Naive thymus-derived CD8-positive, alpha-beta T cell (primary cell): ENCODE data around the gene TMPRSS4. TPM values are rescaled to one million over a fixed set of nuclear protein-coding genes. Genes with fewer than 3 reads are reported as not detected.

Experiments used
- ATAC-seq, 2 donors: fragments of 150-1000 bp; cut with Tn5 transposase in 1 of 2; sonication (Bioruptor Pico), chemical (Tn5 transposase) in 1 of 2; 1 replicate in 1 of 2; 2 replicates in 1 of 2; pipeline ENCODE4 v1.10.0; 2021; ENCODE audit warnings: mild to moderate bottlenecking in 2 of 2, moderate library complexity in 2 of 2
- POLR2A ChIA-PET: fragments of 350-600 bp; sonication (Branson Sonifier 250); formaldehyde crosslinking; loops from one replicate; lab custom pipeline; 2021; ENCODE audit warnings: antibody characterized with exemption; lab: Charles Lee
- DNase-seq, 10 donors: peaks; one replicate each; pipeline versions ENCODE4 v3.0.0 to v3.0.0-alpha.2; 2020 to 2022
- H3K27ac Mint-ChIP-seq, 10 donors: one replicate each; pipeline ENCODE4 v1.8.0; 2020 to 2022; ENCODE audit warnings: mild to moderate bottlenecking in 10 of 10, mixed read lengths in 10 of 10, moderate library complexity in 4 of 10, inconsistent platforms in 1 of 10
- H3K27me3 Mint-ChIP-seq, 5 donors: one replicate each; pipeline ENCODE4 v1.8.0; 2021 to 2022; ENCODE audit warnings: mixed read lengths in 5 of 5
- H3K36me3 Mint-ChIP-seq, 3 donors: one replicate each; pipeline ENCODE4 v1.8.0; 2020 to 2022; ENCODE audit warnings: mixed read lengths in 3 of 3, mild to moderate bottlenecking in 2 of 3, inconsistent platforms in 1 of 3
- H3K4me1 Mint-ChIP-seq, 4 donors: one replicate each; pipeline ENCODE4 v1.8.0; 2021 to 2022; ENCODE audit warnings: mixed read lengths in 4 of 4
- H3K4me3 Mint-ChIP-seq, 10 donors: one replicate each; pipeline ENCODE4 v1.8.0; 2020 to 2022; ENCODE audit warnings: mild to moderate bottlenecking in 10 of 10, mixed read lengths in 10 of 10, moderate library complexity in 6 of 10, inconsistent platforms in 1 of 10
- H3K9me3 Mint-ChIP-seq, 9 donors: one replicate each; pipeline ENCODE4 v1.8.0; 2020 to 2022; ENCODE audit warnings: mixed read lengths in 9 of 9, mild to moderate bottlenecking in 3 of 9, inconsistent platforms in 1 of 9, moderate library complexity in 1 of 9
- polyA plus RNA-seq, 3 donors: library from polyadenylated mRNA; unstranded; fragments of 300-500 nt; fragmentation: Illumina TruSeq; gene quantifications; one replicate each; pipeline ENCODE4 v1.2.3, GENCODE V29; 2021
- total RNA-seq, 8 experiments: library from RNA in 2 of 8; stranded (reverse) in 2 of 8; gene quantifications; one replicate each; pipeline ENCODE4 v1.2.3 and lab custom pipeline; 2021 to 2026

The TMPRSS4 gene
- total and polyA plus RNA-seq, 5 experiments from 2014 or later: not detected

DNA sequence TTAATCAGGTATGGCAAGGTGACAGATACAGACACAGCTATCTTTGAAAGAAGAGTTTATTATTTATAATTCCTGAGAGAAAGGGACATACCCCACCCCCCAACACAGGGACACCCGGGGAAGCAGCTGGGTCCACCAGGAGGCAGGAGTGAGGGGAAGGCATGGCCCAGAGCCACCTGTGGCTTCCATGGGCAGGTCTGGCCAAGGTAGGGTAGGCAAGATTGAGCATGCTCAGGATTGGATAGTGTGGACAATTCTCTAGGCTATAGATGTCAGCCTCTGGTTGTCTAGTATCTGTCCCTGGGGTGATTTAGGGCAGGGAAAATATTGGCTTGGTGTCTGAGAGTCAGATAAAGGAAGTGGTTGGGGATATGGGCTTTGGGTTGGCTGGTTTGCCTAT is 37.4 kb downstream of the TMPRSS4 start:
- Mint-ChIP-seq H3K9me3 (no peaks in the 10 kb centered on the region), H3K4me1 (peaks cover 10 to 33% (median 18%) of the 10 kb centered on the region in 4 donors), H3K27ac (peak overlapping the region in 1 of 10 donors; percentile 20), H3K27me3 (peaks cover 0 to 8% (median 4%) of the 10 kb centered on the region in 5 donors), H3K4me3 (no peak overlapping the region), H3K36me3 (no peaks in the 10 kb centered on the region)
- POLR2A ChIA-PET: interaction anchor here (0.8 kb wide), 1 partner anchor 11 kb away, joined by 5 read pairs; no protein-coding TSS in a partner anchor
- DNase-seq (no peak), ATAC-seq (no peak)

DNA sequence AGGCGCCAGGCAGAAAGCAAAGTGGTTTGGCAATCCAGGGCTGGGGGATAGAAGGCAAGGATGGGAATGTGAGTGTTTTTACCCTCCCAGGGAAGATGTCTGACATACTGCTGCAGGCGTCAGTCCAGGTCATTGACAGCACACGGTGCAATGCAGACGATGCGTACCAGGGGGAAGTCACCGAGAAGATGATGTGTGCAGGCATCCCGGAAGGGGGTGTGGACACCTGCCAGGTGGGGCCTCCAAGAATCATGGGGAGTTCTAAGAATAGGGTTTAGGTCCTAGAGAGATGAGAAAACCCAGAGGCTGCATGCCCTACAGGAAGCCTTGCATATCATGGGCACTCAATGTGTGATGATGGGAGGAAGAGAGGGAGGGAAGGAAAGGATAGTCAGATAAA is 38.2 kb downstream of the TMPRSS4 start:
- Mint-ChIP-seq H3K9me3 (no peaks in the 10 kb centered on the region), H3K27me3 (peaks cover 0 to 8% (median 4%) of the 10 kb centered on the region in 5 donors), H3K27ac (no peak overlapping the region), H3K4me3 (no peak overlapping the region), H3K36me3 (no peaks in the 10 kb centered on the region), H3K4me1 (peaks cover 10 to 33% (median 19%) of the 10 kb centered on the region in 4 donors)
- POLR2A ChIA-PET: no interaction called here
- ATAC-seq: no peak
- no peak for DNase-seq

DNA sequence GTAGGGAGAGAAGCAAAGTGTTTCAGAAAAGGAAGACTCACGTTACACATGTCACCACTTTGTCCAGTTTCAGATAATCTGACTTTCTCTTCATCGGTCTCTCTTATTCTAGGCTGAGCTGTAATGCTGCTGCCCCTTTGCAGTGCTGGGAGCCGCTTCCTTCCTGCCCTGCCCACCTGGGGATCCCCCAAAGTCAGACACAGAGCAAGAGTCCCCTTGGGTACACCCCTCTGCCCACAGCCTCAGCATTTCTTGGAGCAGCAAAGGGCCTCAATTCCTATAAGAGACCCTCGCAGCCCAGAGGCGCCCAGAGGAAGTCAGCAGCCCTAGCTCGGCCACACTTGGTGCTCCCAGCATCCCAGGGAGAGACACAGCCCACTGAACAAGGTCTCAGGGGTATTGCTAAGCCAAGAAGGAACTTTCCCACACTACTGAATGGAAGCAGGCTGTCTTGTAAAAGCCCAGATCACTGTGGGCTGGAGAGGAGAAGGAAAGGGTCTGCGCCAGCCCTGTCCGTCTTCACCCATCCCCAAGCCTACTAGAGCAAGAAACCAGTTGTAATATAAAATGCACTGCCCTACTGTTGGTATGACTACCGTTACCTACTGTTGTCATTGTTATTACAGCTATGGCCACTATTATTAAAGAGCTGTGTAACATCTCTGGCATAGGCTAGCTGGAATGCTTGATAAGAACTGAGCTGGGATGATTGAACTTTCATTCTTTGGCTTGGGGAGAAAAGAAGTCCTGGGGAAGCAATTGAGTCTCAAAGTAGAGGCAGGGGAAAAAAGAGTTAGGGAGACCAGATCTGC is 41.1 kb downstream of the TMPRSS4 start:
- Mint-ChIP-seq H3K9me3 (peaks cover 0 to 8% (median 0%) of the 10 kb centered on the region in 9 donors), H3K27me3 (peaks cover 0 to 6% (median 3%) of the 10 kb centered on the region in 5 donors), H3K4me3 (peak overlapping the region in 8 of 10 donors; percentile 15 to 74 (median 50)), H3K36me3 (peaks cover 0 to 7% (median 3%) of the 10 kb centered on the region in 3 donors), H3K27ac (peak overlapping the region in 6 of 10 donors; percentile 26 to 80 (median 37)), H3K4me1 (peaks cover 10 to 33% (median 18%) of the 10 kb centered on the region in 4 donors)
- POLR2A ChIA-PET: interaction anchor here (0.8 kb wide), 1 partner anchor 11 kb away, joined by 3 read pairs; no protein-coding TSS in a partner anchor
- peak in 7 of 10 donors; percentile 15 to 36 (median 19) for DNase-seq
- ATAC-seq: peak; percentile 94 to 98

DNA sequence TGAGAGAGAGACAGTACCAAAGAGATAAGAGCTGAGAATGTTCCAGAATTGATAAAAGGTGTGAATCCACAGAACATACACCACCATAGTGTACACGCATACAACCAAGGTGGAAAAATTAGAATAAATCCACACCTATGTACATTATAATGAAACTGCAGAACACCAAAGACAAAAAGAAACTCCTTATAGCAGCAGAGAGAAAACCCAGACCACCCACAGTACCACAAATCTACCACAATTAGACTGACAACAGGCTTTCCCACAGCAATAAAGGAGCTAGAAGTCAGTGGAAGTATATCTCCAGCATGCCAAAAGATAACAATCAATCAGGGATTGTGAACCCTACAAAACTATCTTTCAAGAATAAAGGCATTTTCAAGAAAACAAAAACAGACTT is 43.9 kb downstream of the TMPRSS4 start:
- Mint-ChIP-seq H3K27me3 (peaks cover 0 to 4% (median 0%) of the 10 kb centered on the region in 5 donors), H3K4me1 (peaks cover 10 to 20% (median 15%) of the 10 kb centered on the region in 4 donors), H3K4me3 (no peak overlapping the region), H3K27ac (no peak overlapping the region), H3K36me3 (peaks cover 0 to 7% (median 3%) of the 10 kb centered on the region in 3 donors), H3K9me3 (peaks cover 0 to 8% (median 0%) of the 10 kb centered on the region in 9 donors)
- ATAC-seq (no peak), DNase-seq (no peak)
- POLR2A ChIA-PET: no interaction called here

DNA sequence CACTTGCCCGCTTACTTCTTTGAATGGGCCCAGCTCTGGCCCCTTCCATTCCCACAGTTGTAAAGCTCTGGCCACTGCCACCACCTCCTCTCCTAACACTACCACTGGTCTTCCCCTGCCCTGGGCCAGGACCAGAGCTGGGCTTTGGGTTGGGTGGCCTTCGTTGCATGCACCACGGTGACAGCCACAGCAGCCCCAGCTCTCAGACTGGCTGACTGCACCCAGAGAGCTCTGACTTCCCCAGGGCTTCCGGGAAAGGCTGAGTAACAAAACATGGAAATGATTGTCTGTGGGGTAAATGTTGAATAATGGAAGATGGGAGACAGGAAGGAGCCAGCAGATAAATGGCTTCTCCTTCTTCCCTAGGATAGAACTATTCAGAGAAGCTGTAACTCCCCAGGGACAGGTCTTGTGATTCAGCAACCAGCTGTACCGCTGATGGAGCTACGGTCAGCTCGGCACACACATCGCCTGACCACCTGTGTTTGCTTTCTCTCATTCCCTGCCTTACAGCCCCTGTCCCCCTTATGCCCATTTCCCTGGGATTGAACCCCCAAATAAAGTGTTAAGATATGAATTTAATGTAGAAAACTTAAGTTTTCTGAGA is 48.2 kb downstream of the TMPRSS4 start:
- Mint-ChIP-seq H3K4me1 (no peaks in the 10 kb centered on the region), H3K9me3 (peaks cover 0 to 8% (median 0%) of the 10 kb centered on the region in 9 donors), H3K4me3 (no peak overlapping the region), H3K27me3 (peaks cover 0 to 13% (median 8%) of the 10 kb centered on the region in 5 donors), H3K36me3 (peaks cover 0 to 7% (median 3%) of the 10 kb centered on the region in 3 donors), H3K27ac (no peak overlapping the region)
- ATAC-seq (no peak), DNase-seq (no peak)
- POLR2A ChIA-PET: interaction anchor here (1.0 kb wide), 1 partner anchor 11 kb away, joined by 5 read pairs; no protein-coding TSS in a partner anchor

DNA sequence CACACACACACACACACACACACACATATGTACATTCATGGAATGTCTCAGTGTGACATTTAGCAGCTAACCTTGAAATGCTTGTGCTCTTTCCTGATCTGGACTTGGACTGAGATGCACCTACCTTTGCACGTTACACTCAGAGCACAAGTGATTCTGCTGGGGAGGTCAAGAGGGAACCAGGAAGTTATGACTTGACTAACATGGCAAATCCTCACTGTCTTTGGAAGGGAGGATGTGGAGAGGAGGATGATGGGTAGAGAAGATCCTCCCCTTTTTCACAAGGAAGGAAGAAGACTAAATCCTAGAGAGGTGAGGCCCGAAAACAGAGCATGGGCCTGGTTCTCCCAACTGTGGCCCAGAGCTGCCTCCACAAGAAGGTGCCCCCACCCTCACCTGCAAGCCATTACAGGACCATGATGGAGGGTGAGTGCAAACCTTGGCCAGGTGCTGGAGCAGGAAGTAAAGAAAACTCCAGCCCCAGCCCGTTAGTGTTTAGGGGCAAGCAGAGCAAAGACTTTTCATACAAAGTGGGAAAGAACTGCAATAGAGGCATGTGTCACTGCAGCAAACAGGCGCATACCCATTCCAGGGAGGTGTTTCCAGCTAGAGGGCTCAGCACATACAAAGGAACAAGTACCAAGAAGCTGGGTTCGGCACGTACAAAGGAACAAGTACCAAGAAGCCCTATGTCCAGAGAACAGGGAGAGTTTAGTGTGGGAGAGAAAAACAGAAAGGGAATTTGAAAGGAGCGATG is 49.4 kb downstream of the TMPRSS4 start:
- H3K4me1 Mint-ChIP-seq: no peaks in the 10 kb centered on the region
- H3K9me3 Mint-ChIP-seq: no peaks in the 10 kb centered on the region
- no peak for ATAC-seq
- POLR2A ChIA-PET: interaction anchor here (1.0 kb wide), 1 partner anchor 13 kb away, joined by 5 read pairs; no protein-coding TSS in a partner anchor
- no peak overlapping the region for H3K4me3 Mint-ChIP-seq
- no peak for DNase-seq
- no peaks in the 10 kb centered on the region for H3K36me3 Mint-ChIP-seq
- H3K27me3 Mint-ChIP-seq: peaks cover 0 to 13% (median 8%) of the 10 kb centered on the region in 5 donors
- peak overlapping the region in 1 of 10 donors; percentile 18 for H3K27ac Mint-ChIP-seq

DNA sequence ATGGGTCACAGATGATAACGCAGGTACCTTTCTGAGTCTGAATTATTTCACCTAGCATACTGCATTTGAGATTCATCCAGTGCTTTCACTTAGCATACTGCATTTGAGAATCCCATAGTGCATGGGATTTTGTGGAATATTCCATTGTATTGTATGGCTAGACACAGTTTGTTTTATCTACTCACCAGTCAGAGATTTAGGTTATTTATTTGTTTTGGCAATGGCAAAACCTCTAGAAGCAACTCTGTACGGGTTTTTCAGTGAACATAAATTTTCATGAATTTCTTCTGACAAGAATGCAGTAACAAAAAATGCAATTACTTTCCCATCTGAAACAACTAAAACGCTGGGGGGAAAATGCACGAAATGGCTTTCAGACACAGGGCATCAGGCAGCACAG is 51.4 kb downstream of the TMPRSS4 start:
- POLR2A ChIA-PET: interaction anchor here (1.1 kb wide), 1 partner anchor 10 kb away, joined by 3 read pairs; no protein-coding TSS in a partner anchor
- H3K27ac Mint-ChIP-seq: no peak overlapping the region
- no peaks in the 10 kb centered on the region for H3K36me3 Mint-ChIP-seq
- ATAC-seq (no peak), DNase-seq (no peak)
- H3K9me3 Mint-ChIP-seq: no peaks in the 10 kb centered on the region
- H3K27me3 Mint-ChIP-seq: peaks cover 0 to 13% (median 8%) of the 10 kb centered on the region in 5 donors
- no peaks in the 10 kb centered on the region for H3K4me1 Mint-ChIP-seq
- H3K4me3 Mint-ChIP-seq: no peak overlapping the region

DNA sequence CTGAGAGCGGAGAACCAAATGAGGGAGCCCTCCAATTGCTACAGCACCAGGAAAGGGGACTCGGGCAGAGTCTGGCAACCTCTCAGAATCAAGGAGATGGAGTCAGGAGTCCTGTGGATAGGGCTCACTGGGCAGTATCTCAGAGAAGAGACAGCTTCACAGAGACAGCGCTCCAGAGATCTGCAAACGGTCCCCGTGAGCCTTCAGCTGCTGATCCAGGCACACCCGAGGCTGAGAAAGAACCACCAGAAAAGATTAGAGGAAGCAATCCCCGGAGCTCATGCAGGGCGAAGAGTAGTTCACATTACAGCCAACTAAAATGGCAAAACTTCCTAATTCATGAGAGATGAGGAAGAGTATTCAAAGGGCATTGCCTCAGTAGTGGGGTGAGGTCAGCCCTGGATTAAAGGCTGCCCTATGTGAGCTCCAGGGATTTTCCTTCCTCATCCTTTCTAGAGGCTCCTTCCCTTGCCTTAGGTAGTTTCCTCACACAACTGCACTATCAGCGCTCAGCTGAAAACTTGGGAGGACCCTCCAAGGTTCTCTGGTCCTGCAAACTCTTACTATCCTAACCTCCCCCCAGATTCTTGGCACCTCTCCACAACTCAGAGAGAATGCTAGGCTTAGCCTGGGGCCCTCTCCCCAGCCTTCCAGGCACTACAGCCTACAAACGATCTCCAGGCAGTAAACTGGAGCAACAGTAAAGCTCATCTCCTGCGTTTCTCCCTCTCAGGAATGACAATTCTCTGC is 52.0 kb downstream of the TMPRSS4 start:
- DNase-seq (no peak), ATAC-seq (no peak)
- H3K4me3 Mint-ChIP-seq: no peak overlapping the region
- peaks cover 0 to 14% (median 8%) of the 10 kb centered on the region in 5 donors for H3K27me3 Mint-ChIP-seq
- no peak overlapping the region for H3K27ac Mint-ChIP-seq
- H3K4me1 Mint-ChIP-seq: no peaks in the 10 kb centered on the region
- H3K9me3 Mint-ChIP-seq: no peaks in the 10 kb centered on the region
- no peaks in the 10 kb centered on the region for H3K36me3 Mint-ChIP-seq
- POLR2A ChIA-PET: interaction anchor here (1.1 kb wide), 1 partner anchor 10 kb away, joined by 3 read pairs; no protein-coding TSS in a partner anchor

DNA sequence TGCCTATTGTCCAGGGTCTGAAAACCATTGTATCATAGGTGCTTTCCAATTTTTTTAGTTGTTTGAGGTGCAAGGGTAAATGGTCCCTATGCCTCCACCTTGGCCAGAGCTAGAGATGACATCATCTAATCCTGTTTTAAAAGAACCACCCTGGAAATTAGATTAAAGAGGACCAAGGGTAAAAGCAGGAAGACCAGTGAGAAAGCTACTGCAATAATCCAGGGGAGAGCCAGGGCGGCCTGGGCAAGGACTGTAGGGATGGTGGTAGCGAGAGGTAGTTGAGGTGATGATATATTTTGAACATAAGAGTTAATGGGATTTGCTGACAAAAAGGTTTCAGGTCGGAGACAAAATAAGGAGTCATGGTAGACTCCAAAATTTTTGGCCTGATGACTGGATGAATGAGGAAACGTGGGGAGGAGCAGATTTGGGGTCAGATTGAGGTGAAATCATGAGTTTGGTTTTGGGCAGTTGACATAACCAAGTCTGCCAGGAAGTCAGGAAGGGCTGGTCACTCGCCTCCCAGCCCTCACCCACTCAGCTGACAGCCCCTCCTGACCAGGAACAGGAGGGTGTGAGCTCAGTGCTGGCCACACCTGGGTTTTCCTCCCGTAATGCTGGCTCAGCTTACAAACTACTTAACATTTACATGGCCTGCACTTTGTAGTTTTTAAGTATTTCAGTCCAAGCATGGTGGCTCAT is 52.7 kb downstream of the TMPRSS4 start:
- no peak for DNase-seq
- no peaks in the 10 kb centered on the region for H3K4me1 Mint-ChIP-seq
- POLR2A ChIA-PET: no interaction called here
- H3K4me3 Mint-ChIP-seq: no peak overlapping the region
- H3K27ac Mint-ChIP-seq: no peak overlapping the region
- peaks cover under 1 to 16% (median 8%) of the 10 kb centered on the region in 5 donors for H3K27me3 Mint-ChIP-seq
- no peaks in the 10 kb centered on the region for H3K9me3 Mint-ChIP-seq
- ATAC-seq: no peak
- H3K36me3 Mint-ChIP-seq: no peaks in the 10 kb centered on the region

DNA sequence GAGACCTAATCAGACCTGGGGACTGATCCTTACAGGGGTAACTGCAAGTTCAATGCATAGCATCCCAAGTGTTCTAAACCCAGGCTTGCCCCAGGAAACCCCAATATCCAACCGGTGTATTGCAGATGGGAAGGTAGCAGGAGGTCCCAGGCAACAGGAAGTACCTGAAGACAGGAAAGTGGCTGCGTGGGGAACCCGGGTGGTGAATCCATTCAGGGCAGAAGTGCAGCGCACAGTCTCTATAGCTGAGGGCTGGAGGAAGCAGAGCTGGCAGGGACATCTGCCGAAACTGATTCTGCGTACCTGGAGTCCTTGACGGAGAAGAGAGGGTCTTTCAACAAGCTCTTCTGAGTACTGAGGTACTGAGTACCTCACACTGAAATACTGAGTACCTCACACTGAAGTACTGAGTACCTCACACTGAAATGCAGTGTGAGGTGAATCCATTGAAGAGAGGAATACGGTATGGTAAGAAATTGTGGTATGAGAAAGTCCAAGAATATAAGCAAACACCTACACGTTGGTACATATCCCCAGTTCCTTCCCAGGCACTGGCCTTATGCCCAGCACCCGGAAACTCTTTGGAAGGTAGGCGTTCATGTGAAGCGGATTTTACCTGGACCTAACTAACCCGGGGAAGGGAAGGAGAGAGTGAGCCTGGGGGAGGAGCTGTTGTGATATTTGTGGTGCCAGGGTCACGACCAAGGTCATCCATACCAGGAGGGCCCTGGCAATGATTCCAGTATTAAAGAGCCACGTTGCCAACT is 55.7 kb downstream of the TMPRSS4 start:
- ATAC-seq (no peak), DNase-seq (peak in 1 of 10 donors; percentile 50)
- POLR2A ChIA-PET: no interaction called here
- Mint-ChIP-seq H3K27ac (peak overlapping the region in 1 of 10 donors; percentile 35), H3K36me3 (no peaks in the 10 kb centered on the region), H3K27me3 (peaks cover 4 to 20% (median 12%) of the 10 kb centered on the region in 5 donors), H3K4me1 (peaks cover 0 to 2% (median 0%) of the 10 kb centered on the region in 4 donors), H3K4me3 (no peak overlapping the region), H3K9me3 (no peaks in the 10 kb centered on the region)

DNA sequence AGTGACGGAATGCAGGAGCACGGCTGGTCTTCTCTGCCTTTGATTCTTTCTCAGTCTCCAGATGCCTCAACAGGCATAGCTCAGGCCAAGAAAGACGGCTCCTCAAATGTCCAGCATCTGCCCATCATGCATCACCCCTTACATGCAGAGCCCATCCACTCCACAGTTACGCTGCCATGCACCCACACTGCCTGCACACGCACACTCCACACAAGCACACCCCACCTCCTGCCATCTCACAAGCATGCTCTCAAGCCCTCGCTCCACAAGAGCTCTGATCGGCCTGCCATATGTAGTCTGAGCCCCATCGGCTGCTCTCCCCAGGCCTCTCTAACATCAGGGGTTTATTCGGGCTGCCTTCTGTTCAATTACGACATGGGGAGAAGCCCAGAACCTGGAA is 56.9 kb downstream of the TMPRSS4 start:
- no peak overlapping the region for H3K27ac Mint-ChIP-seq
- peaks cover 4 to 25% (median 10%) of the 10 kb centered on the region in 5 donors for H3K27me3 Mint-ChIP-seq
- no peaks in the 10 kb centered on the region for H3K9me3 Mint-ChIP-seq
- POLR2A ChIA-PET: no interaction called here
- peaks cover 0 to 2% (median 0%) of the 10 kb centered on the region in 4 donors for H3K4me1 Mint-ChIP-seq
- H3K4me3 Mint-ChIP-seq: no peak overlapping the region
- H3K36me3 Mint-ChIP-seq: no peaks in the 10 kb centered on the region
- no peak for ATAC-seq
- DNase-seq: no peak
